H1 (cell line): ENCODE measurements around the gene CPXM1. TPM values are rescaled to one million over a fixed set of nuclear protein-coding genes. Genes with fewer than 3 reads are reported as not detected.
A peak's percentile ranks its signal among the peaks of the same experiment; 100 is the strongest.

Source experiments
- CTCF ChIA-PET: fragments of 300-600 bp; sonication (Branson Sonifier 250); formaldehyde crosslinking; loops from one replicate; lab custom pipeline; 2021; ENCODE audit not compliant: partially characterized antibody; lab: Charles Lee
- POLR2A ChIA-PET: fragments of 300-600 bp; sonication (Branson Sonifier 250); formaldehyde crosslinking; loops from one replicate; lab custom pipeline; 2021; ENCODE audit warnings: inconsistent platforms; ENCODE audit not compliant: partially characterized antibody; lab: Charles Lee
- DNase-seq, 2 experiments: peaks; one replicate each; pipeline versions ENCODE4 v3.0.0 to v3.0.0-alpha.2; 2010 to 2022; ENCODE audit warnings: low spot score in 2 of 2, low read depth in 1 of 2, mixed read lengths in 1 of 2
- FAIRE-seq: peaks from 2 replicates; lab custom pipeline; 2011; peaks lifted over from hg19 to GRCh38; lab: Jason Lieb, UNC
- H2AFZ ChIP-seq: 2 replicates; pipeline ENCODE4 v1.8.1; 2012; ENCODE audit warnings: low read length, inconsistent platforms
- H2AK5ac ChIP-seq: 2 replicates; pipeline ENCODE4 v1.6.1; 2013; ENCODE audit warnings: low read depth, low read length
- H2BK120ac ChIP-seq: replicated peaks from 2 replicates; pipeline ENCODE3; 2013; ENCODE audit warnings: low read depth, low read length, inconsistent platforms
- H2BK12ac ChIP-seq: 2 replicates; pipeline ENCODE4 v1.6.1; 2013; ENCODE audit warnings: low read depth, low read length
- H2BK15ac ChIP-seq: 2 replicates; pipeline ENCODE4 v1.6.1; 2013; ENCODE audit warnings: low read length
- H2BK20ac ChIP-seq: 2 replicates; pipeline ENCODE4 v1.6.1; 2013; ENCODE audit warnings: low read length
- H2BK5ac ChIP-seq: 2 replicates; pipeline ENCODE4 v1.6.1; 2013; ENCODE audit warnings: low read depth, low read length
- H3K14ac ChIP-seq: 2 replicates; pipeline ENCODE4 v1.6.1; 2013; ENCODE audit warnings: inconsistent platforms; ENCODE audit not compliant: insufficient read length
- H3K18ac ChIP-seq: 2 replicates; pipeline ENCODE4 v1.6.1; 2013; ENCODE audit warnings: low read length; ENCODE audit errors: extremely low read depth
- H3K23ac ChIP-seq: 2 replicates; pipeline ENCODE4 v1.6.1; 2013; ENCODE audit warnings: inconsistent platforms; ENCODE audit not compliant: insufficient read length
- H3K23me2 ChIP-seq: 2 replicates; pipeline ENCODE4 v1.6.1; 2013; ENCODE audit warnings: low read depth, low read length
- H3K27ac ChIP-seq: 2 replicates; pipeline ENCODE4 v1.6.1; 2011; ENCODE audit warnings: low read depth, low read length, inconsistent platforms
- H3K27me3 ChIP-seq, 4 experiments: replicated peaks in 1 of 4; 1 replicate in 1 of 4; 2 replicates in 3 of 4; pipeline versions ENCODE4 v1.6.1 to v1.8.1; 2011 to 2013; ENCODE audit warnings: low read length in 3 of 4, mild to moderate bottlenecking in 3 of 4, inconsistent platforms in 2 of 4, mixed read lengths in 2 of 4, moderate library complexity in 1 of 4; ENCODE audit not compliant: control insufficient read depth in 3 of 4, insufficient read depth in 3 of 4; ENCODE audit errors: extremely low read depth in 1 of 4
- H3K36me3 ChIP-seq, 4 experiments: 2 replicates each; pipeline versions ENCODE4 v1.6.1 to v1.8.1; 2011 to 2013; ENCODE audit warnings: mild to moderate bottlenecking in 4 of 4, low read length in 3 of 4, moderate library complexity in 2 of 4, control low read depth in 1 of 4, inconsistent platforms in 1 of 4; ENCODE audit not compliant: insufficient read depth in 4 of 4, control insufficient read depth in 2 of 4
- H3K4ac ChIP-seq: replicated peaks from 2 replicates; pipeline ENCODE3; 2013; ENCODE audit warnings: low read length, low read depth, mixed read lengths, inconsistent platforms; ENCODE audit not compliant: insufficient read length
- H3K4me1 ChIP-seq, 4 experiments: replicated peaks in 1 of 4; 1 replicate in 1 of 4; 2 replicates in 3 of 4; pipeline versions ENCODE4 v1.6.1 to v1.8.1; 2011 to 2013; ENCODE audit warnings: low read length in 3 of 4, inconsistent platforms in 2 of 4, mixed read lengths in 1 of 4; ENCODE audit not compliant: insufficient read depth in 4 of 4, control insufficient read depth in 3 of 4
- H3K4me2 ChIP-seq, 2 experiments: 2 replicates each; pipeline versions ENCODE4 v1.6.1 to v1.8.1; 2011 to 2013; ENCODE audit warnings: low read depth in 2 of 2, low read length in 2 of 2, control low read depth in 1 of 2, inconsistent platforms in 1 of 2, mild to moderate bottlenecking in 1 of 2; ENCODE audit not compliant: insufficient read depth in 1 of 2
- H3K4me3 ChIP-seq, 4 experiments: fragments of 200-600, 300-600 bp in 1 of 4; sonication (generic), shearing (Covaris generic), sonication (Bioruptor Twin) in 1 of 4; 2 replicates each; pipeline versions ENCODE4 v1.5.1 to v1.8.1; 2011 to 2016; ENCODE audit warnings: low read length in 4 of 4, low read depth in 3 of 4, control low read depth in 2 of 4, inconsistent platforms in 2 of 4, mild to moderate bottlenecking in 2 of 4, mixed read lengths in 1 of 4, moderate library complexity in 1 of 4; ENCODE audit not compliant: insufficient read depth in 2 of 4; ENCODE audit errors: extremely low read depth in 1 of 4
- H3K56ac ChIP-seq: replicated peaks from 2 replicates; pipeline ENCODE3; 2013; ENCODE audit warnings: low read depth, mild to moderate bottlenecking, mixed read lengths, low read length, inconsistent platforms; ENCODE audit not compliant: insufficient read length
- H3K79me1 ChIP-seq: 2 replicates; pipeline ENCODE4 v1.6.1; 2013; ENCODE audit warnings: low read depth, low read length, control low read depth
- H3K79me2 ChIP-seq, 2 experiments: 2 replicates each; pipeline versions ENCODE4 v1.6.1 to v1.8.1; 2012 to 2013; ENCODE audit warnings: low read length in 2 of 2, mild to moderate bottlenecking in 2 of 2, inconsistent platforms in 1 of 2; ENCODE audit not compliant: insufficient read depth in 2 of 2, control insufficient read depth in 1 of 2
- H3K9ac ChIP-seq, 4 experiments: replicated peaks in 1 of 4; 1 replicate in 1 of 4; 2 replicates in 3 of 4; pipeline versions ENCODE4 v1.6.1 to v1.8.1; 2011 to 2013; ENCODE audit warnings: low read depth in 3 of 4, low read length in 3 of 4, control low read depth in 2 of 4, mild to moderate bottlenecking in 2 of 4, moderate library complexity in 2 of 4, inconsistent platforms in 1 of 4; ENCODE audit errors: extremely low read depth in 1 of 4
- H3K9me3 ChIP-seq, 2 experiments: 2 replicates each; pipeline versions ENCODE4 v1.6.1 to v1.8.1; 2012 to 2013; ENCODE audit warnings: mild to moderate bottlenecking in 2 of 2, moderate library complexity in 2 of 2, control low read depth in 1 of 2, inconsistent platforms in 1 of 2, low read depth in 1 of 2, low read length in 1 of 2, mixed read lengths in 1 of 2; ENCODE audit not compliant: insufficient read depth in 2 of 2
- H4K20me1 ChIP-seq, 2 experiments: replicated peaks in 1 of 2; 2 replicates each; pipeline versions ENCODE3 to v1.8.1; 2011 to 2013; ENCODE audit warnings: inconsistent platforms in 2 of 2, low read length in 2 of 2, mild to moderate bottlenecking in 1 of 2; ENCODE audit not compliant: insufficient read depth in 2 of 2, control insufficient read depth in 1 of 2
- H4K5ac ChIP-seq: 2 replicates; pipeline ENCODE4 v1.6.1; 2013; ENCODE audit warnings: low read length, low read depth, mixed read lengths, inconsistent platforms; ENCODE audit not compliant: insufficient read length
- H4K8ac ChIP-seq: 2 replicates; pipeline ENCODE4 v1.8.0; 2013; ENCODE audit warnings: mild to moderate bottlenecking, moderate library complexity, low read length, inconsistent platforms; ENCODE audit not compliant: insufficient read depth; ENCODE audit errors: extremely low read depth
- H4K91ac ChIP-seq: replicated peaks from 2 replicates; pipeline ENCODE3; 2013; ENCODE audit warnings: low read length, mixed read lengths, inconsistent platforms; ENCODE audit not compliant: insufficient read length
- RBBP5 ChIP-seq: IDR thresholded peaks from 2 replicates; pipeline ENCODE4 v1.7.1; 2012; ENCODE audit warnings: low read depth, mild to moderate bottlenecking, inconsistent platforms, low read length, moderate library complexity, borderline replicate concordance
- RFX5 ChIP-seq: IDR thresholded peaks from 2 replicates; pipeline ENCODE4 v1.6.1; 2011; ENCODE audit warnings: low read depth, low read length, improper control_type of control experiment, borderline replicate concordance
- RNF2 ChIP-seq: fragments of 200-900, 300-1000 bp; sonication (generic); IDR thresholded peaks from 2 replicates; pipeline ENCODE4 v1.7.1; 2016; ENCODE audit warnings: borderline replicate concordance, low read depth, mild to moderate bottlenecking, antibody characterized with exemption, low read length; ENCODE audit not compliant: poor library complexity, severe bottlenecking; ENCODE audit errors: missing control alignments
- ZNF274 ChIP-seq: IDR thresholded peaks from 2 replicates; pipeline ENCODE4 v1.7.0; 2012; ENCODE audit warnings: low read length, borderline replicate concordance; ENCODE audit errors: extremely low read depth
- WGBS, 2 experiments: shearing (Covaris generic) in 1 of 2; methylation state at CpG; one replicate each; pipeline versions ENCODE4 v1.1.6 to v1.1.7; 2013 to 2015; ENCODE audit warnings: low lambda C conversion rate in 2 of 2, mixed read lengths in 2 of 2, inconsistent platforms in 1 of 2, low coverage in 1 of 2, missing lambda C conversion rate in 1 of 2; ENCODE audit not compliant: insufficient replicate concordance in 2 of 2, insufficient coverage in 1 of 2, insufficient read length in 1 of 2; ENCODE audit errors: extremely low coverage in 1 of 2, missing lambda C conversion rate in 1 of 2; 5-methylcytosine and 5-hydroxymethylcytosine counted together
- polyA plus RNA-seq, 7 experiments: library from polyadenylated mRNA; depleted of rRNA in 3 of 7; stranded (reverse) in 5 of 7; unstranded in 2 of 7; fragments of >200 nt in 5 of 7; fragments of 200-250 nt in 2 of 7; gene quantifications; 1 replicate in 5 of 7; 2 replicates in 1 of 7; 4 replicates in 1 of 7; pipeline versions ENCODE4 v1.2.1 to v1.2.3, GENCODE V29; 2011 to 2013; ENCODE audit warnings: missing spikeins in 2 of 7, mixed read lengths in 2 of 7
- total RNA-seq: library from RNA; stranded (reverse); fragmentation: NEBNext Ultra II Directional; extraction: Animal tissue kit (Norgen Biotek cat#: 25700); gene quantifications from 2 replicates; pipeline ENCODE4 v1.2.1, GENCODE V29; 2021
- TF ChIP-seq, protein P1 (sequence below): IDR thresholded peaks from 2 replicates; pipeline ENCODE4 v1.6.1; 2012; ENCODE audit warnings: inconsistent platforms

CPXM1 gene
- total and polyA plus RNA-seq, 2 of the 8 experiments (the other 6 are each of a cell fraction or from before 2014, with no cell fraction given) = 31.3 to 81.9 TPM

DNA sequence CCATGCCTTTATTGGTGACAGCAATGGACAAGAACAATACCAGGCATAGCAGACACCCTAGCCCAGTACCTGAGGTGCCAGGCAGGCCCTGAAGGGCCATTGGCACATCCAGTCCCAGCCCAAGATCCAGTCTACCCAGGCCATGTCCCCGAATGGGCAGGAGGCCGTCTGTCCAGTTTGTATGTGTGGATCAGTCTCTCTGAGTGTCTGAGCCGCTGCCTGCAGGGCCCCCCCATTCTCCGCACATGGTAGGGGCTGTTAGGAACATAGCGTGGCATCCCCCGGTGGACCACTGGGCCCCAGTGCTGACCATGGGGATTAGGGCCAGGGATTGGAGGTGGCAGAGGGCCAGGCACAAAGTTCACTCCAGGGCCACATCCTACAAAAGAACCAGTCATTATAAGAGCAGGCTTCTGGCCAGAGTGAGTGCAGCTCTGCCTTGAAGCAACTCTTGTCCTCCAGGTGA lies 34.9 kb upstream of the CPXM1 start:
- Histone ChIP-seq H2AK5ac (no peak overlapping the region), H4K5ac (no peak overlapping the region), H2BK20ac (no peak overlapping the region), H3K4ac (no peak overlapping the region), H3K27me3 (peaks cover 5 to 19% (median 18%) of the 10 kb centered on the region in 4 experiments), H2BK120ac (no peak overlapping the region), H3K36me3 (peaks cover 0 to 5% (median 0%) of the 10 kb centered on the region in 4 experiments; a peak in 1 of 8 replicates), H2BK5ac (no peak overlapping the region), H2AFZ (no peak overlapping the region), H3K4me2 (no peak overlapping the region), H3K18ac (no peak overlapping the region), H4K20me1 (peaks cover 0 to 2% of the 10 kb centered on the region in 2 experiments), H3K56ac (no peak overlapping the region), H4K8ac (0 out of 2 replicates have a peak overlapping the region, but pooled peaks have one; percentile 35), H2BK15ac (no peak overlapping the region), H3K14ac (no peak overlapping the region), H3K79me2 (no peaks in the 10 kb centered on the region), H4K91ac (no peak overlapping the region), H3K9me3 (peaks cover 0 to 6% of the 10 kb centered on the region in 2 experiments; a peak in 1 of 4 replicates), H3K4me1 (no peaks in the 10 kb centered on the region; a peak in 1 of 7 replicates), H3K79me1 (no peaks in the 10 kb centered on the region), H3K27ac (no peak overlapping the region), H3K4me3 (no peak overlapping the region), H3K9ac (no peak overlapping the region), H3K23me2 (peaks cover 1% of the 10 kb centered on the region; the same call in 1 of the 2 replicates), H3K23ac (no peak overlapping the region), H2BK12ac (no peak overlapping the region)
- ChIA-PET CTCF (interaction anchor here (1.0 to 1.8 kb wide), 2 partner anchors 80 to 82 kb away, joined by 4 to 6 read pairs; no protein-coding TSS in a partner anchor), POLR2A (interaction anchor here (0.6 kb wide), 1 partner anchor 122 kb away, joined by 4 read pairs; no protein-coding TSS in a partner anchor)
- DNase-seq = no peak
- TF ChIP-seq RFX5 (no peak), RNF2 (no peak), RBBP5 (no peak), ZNF274 (no peak)
- TF ChIP-seq, protein P1, sequence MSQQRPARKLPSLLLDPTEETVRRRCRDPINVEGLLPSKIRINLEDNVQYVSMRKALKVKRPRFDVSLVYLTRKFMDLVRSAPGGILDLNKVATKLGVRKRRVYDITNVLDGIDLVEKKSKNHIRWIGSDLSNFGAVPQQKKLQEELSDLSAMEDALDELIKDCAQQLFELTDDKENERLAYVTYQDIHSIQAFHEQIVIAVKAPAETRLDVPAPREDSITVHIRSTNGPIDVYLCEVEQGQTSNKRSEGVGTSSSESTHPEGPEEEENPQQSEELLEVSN = no peak
- 87% methylated on average over 6 of the region's 6 CpGs; no CpG with 5 or more reads in 1 of the 2 experiments for WGBS, 2 experiments
- FAIRE-seq = no peak
